Caco-2 (cell line): ENCODE measurements around the gene NOL4. TPM values are rescaled to one million over a fixed set of nuclear protein-coding genes. Genes with fewer than 3 reads are reported as not detected.

Experiments used
- BruUV-seq: library from RNA; stranded (reverse); fragments of 400-500 nt; replicated peaks from 2 replicates; lab custom pipeline; 2021; lab: Mats Ljungman, UMichigan
- CTCF ChIA-PET: fragments of 300-600 bp; sonication (Branson Sonifier 250); formaldehyde crosslinking; loops from one replicate; lab custom pipeline; 2022; ENCODE audit warnings: antibody characterized with exemption; lab: Charles Lee
- POLR2A ChIA-PET: fragments of 300-600 bp; sonication (Branson Sonifier 250); formaldehyde crosslinking; loops from one replicate; lab custom pipeline; 2022; ENCODE audit warnings: antibody characterized with exemption; lab: Charles Lee
- DNase-seq, 2 experiments: peaks; one replicate each; pipeline versions ENCODE4 v3.0.0 to v3.0.0-alpha.2; 2020 to 2022
- H3K27me3 ChIP-seq: replicated peaks from 2 replicates; pipeline ENCODE4 v1.6.0; 2011; ENCODE audit warnings: low read length; ENCODE audit not compliant: control insufficient read depth, insufficient read depth
- H3K36me3 ChIP-seq: 2 replicates; pipeline ENCODE4 v1.5.1; 2011; ENCODE audit warnings: low read length; ENCODE audit not compliant: control insufficient read depth, insufficient read depth
- H3K4me1 ChIP-seq: fragments of 250-450 bp; sonication (Bioruptor Pico); 2 replicates; pipeline ENCODE4 v1.5.1; 2020; ENCODE audit warnings: mild to moderate bottlenecking
- H3K4me3 ChIP-seq: 2 replicates; pipeline ENCODE4 v1.5.1; 2011; ENCODE audit warnings: low read depth, mild to moderate bottlenecking, control low read depth, low read length
- H3K9me3 ChIP-seq: fragments of 250-450 bp; sonication (Bioruptor Pico); 2 replicates; pipeline ENCODE4 v1.5.1; 2020; ENCODE audit warnings: mild to moderate bottlenecking, moderate library complexity
- H3K27ac Mint-ChIP-seq: one replicate; pipeline ENCODE4 v1.8.0; 2022; ENCODE audit warnings: mixed read lengths; ENCODE audit not compliant: unreplicated experiment
- H3K27me3 Mint-ChIP-seq: one replicate; pipeline ENCODE4 v1.8.0; 2022; ENCODE audit warnings: mixed read lengths; ENCODE audit not compliant: insufficient read depth, unreplicated experiment
- H3K36me3 Mint-ChIP-seq: one replicate; pipeline ENCODE4 v1.8.0; 2022; ENCODE audit warnings: mild to moderate bottlenecking, mixed read lengths; ENCODE audit not compliant: insufficient read depth, unreplicated experiment
- H3K4me1 Mint-ChIP-seq: one replicate; pipeline ENCODE4 v1.8.0; 2022; ENCODE audit warnings: low read depth, mixed read lengths; ENCODE audit not compliant: unreplicated experiment
- H3K4me3 Mint-ChIP-seq: one replicate; pipeline ENCODE4 v1.8.0; 2022; ENCODE audit warnings: mild to moderate bottlenecking, moderate library complexity, mixed read lengths; ENCODE audit not compliant: unreplicated experiment
- H3K9me3 Mint-ChIP-seq: one replicate; pipeline ENCODE4 v1.8.0; 2022; ENCODE audit warnings: mixed read lengths; ENCODE audit not compliant: unreplicated experiment
- intact Hi-C: fragments of 100-400 bp; cut with micrococcal nuclease; formaldehyde crosslinking; loops from one replicate; pipeline ENCODE4 v1.10.0; 2022; ENCODE audit not compliant: unreplicated experiment
- total RNA-seq: library from RNA; stranded (reverse); gene quantifications from 2 replicates; pipeline ENCODE4 v1.2.3, GENCODE V29; 2022
- TF ChIP-seq, protein P1 (sequence below), 2 experiments: fragments of 200-600 bp in 1 of 2; IDR thresholded peaks; 1 replicate in 1 of 2; 2 replicates in 1 of 2; pipeline versions ENCODE4 v1.5.1 to v1.8.0; 2011 to 2022; ENCODE audit warnings: antibody characterized with exemption in 1 of 2, control low read depth in 1 of 2, inconsistent platforms in 1 of 2, low read depth in 1 of 2, low read length in 1 of 2, mild to moderate bottlenecking in 1 of 2, moderate library complexity in 1 of 2; ENCODE audit not compliant: insufficient read depth in 1 of 2, severe bottlenecking in 1 of 2, unreplicated experiment in 1 of 2

The NOL4 gene
- total RNA-seq, 1 experiment from 2014 or later = not detected

DNA sequence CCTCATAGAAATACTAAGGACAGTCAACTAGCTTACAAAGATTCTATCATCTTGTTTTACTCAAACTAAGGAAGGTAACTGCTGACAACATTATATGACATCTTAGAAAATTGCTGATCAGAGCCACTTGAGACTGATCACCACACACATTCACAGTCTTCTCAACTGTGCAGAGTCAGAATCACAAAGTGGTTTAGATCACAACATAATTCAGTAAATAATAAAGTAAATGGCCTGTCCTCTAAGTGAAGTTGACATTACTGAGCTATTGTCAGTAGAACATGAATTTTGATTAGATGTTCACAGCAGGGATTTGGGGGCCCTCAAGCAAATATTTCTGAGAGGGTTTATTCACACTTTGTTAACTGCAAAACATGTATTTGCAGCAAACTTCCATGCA is 28.5 kb downstream of the NOL4 start:
- POLR2A ChIA-PET = no interaction called here
- no peak overlapping the region for H3K4me3 Mint-ChIP-seq
- peaks cover 8% of the 10 kb centered on the region for H3K27me3 Mint-ChIP-seq
- DNase-seq = no peak
- no peak overlapping the region for H3K4me3 ChIP-seq
- no peaks in the 10 kb centered on the region for H3K27me3 ChIP-seq
- no peaks in the 10 kb centered on the region for H3K4me1 Mint-ChIP-seq
- no peaks in the 10 kb centered on the region for H3K4me1 ChIP-seq
- no peaks in the 10 kb centered on the region for H3K9me3 ChIP-seq
- intact Hi-C loops = no loop called here
- H3K9me3 Mint-ChIP-seq = no peaks in the 10 kb centered on the region
- no peaks in the 10 kb centered on the region for H3K36me3 ChIP-seq
- no peak overlapping the region for H3K27ac Mint-ChIP-seq
- no TSS peak for BruUV-seq
- H3K36me3 Mint-ChIP-seq = no peaks in the 10 kb centered on the region
- CTCF ChIA-PET = no interaction called here
- TF ChIP-seq, protein P1, sequence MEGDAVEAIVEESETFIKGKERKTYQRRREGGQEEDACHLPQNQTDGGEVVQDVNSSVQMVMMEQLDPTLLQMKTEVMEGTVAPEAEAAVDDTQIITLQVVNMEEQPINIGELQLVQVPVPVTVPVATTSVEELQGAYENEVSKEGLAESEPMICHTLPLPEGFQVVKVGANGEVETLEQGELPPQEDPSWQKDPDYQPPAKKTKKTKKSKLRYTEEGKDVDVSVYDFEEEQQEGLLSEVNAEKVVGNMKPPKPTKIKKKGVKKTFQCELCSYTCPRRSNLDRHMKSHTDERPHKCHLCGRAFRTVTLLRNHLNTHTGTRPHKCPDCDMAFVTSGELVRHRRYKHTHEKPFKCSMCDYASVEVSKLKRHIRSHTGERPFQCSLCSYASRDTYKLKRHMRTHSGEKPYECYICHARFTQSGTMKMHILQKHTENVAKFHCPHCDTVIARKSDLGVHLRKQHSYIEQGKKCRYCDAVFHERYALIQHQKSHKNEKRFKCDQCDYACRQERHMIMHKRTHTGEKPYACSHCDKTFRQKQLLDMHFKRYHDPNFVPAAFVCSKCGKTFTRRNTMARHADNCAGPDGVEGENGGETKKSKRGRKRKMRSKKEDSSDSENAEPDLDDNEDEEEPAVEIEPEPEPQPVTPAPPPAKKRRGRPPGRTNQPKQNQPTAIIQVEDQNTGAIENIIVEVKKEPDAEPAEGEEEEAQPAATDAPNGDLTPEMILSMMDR (IDR thresholded peaks at IDR 0.05; ENCODE audit: insufficient read depth in 1 of 2, low read depth in 1 of 2, low read length in 1 of 2, severe bottlenecking in 1 of 2, unreplicated experiment in 1 of 2) = no peak

DNA sequence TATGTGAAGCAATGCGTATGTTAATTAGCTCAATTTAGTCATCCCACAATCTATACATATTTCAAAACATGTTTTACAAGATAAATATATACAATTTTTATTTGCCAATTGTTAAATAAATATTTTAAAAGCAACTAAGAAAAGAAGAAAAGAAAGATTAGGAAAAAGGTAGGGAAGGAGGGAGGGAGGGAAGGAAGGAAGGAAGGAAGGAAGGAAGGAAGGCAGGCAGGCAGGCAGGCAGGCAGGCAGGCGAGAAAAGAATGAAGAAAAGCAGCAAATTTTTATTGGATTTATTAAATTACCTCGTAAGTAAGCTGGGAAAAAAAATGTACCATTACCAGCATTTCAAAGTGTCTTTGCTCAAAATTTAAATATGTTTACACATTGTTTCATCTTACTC is 30.5 kb downstream of the NOL4 start:
- ChIA-PET CTCF (no interaction called here), POLR2A (no interaction called here)
- intact Hi-C loops = no loop called here

DNA sequence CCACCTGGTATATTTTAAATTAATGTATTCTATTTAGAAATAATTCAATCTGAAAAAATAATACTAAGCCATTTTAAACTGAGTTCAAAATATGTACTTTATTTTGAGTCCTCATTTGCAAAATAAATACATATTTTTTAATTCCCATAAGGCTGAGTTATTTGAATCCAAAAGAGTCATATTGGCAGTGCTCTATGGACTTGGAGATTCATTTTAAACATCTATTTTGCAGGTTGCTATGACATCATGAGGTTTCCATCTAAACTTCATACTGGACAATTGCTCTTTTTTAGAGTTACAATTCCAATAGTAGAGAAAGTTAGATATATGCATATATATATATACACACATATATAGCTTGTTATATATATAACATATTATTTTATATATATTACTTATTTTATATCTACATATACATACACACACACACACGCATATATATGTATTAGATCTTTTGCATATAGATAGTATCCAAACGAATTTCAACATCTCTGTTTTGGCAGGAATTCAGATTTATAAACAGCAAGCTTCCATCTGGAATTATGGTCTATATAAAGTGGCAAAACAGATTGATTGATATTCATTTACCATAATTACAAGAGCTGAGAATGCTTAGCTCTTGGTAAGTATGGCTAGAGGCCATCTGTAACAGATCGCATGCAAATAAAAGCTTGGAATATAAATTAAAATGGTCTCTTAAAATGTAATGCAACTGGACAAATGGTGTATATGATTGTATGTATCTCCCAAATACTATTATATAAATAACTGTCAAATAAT is 34.9 kb downstream of the NOL4 start:
- POLR2A ChIA-PET = no interaction called here

More for the DNA sequence above, 30.5 kb downstream of the NOL4 start:
- no peaks in the 10 kb centered on the region for H3K9me3 ChIP-seq
- H3K4me3 ChIP-seq = no peak overlapping the region
- Mint-ChIP-seq H3K4me3 (no peak overlapping the region), H3K27me3 (peaks cover 5% of the 10 kb centered on the region), H3K9me3 (no peaks in the 10 kb centered on the region), H3K36me3 (no peaks in the 10 kb centered on the region), H3K4me1 (no peaks in the 10 kb centered on the region), H3K27ac (no peak overlapping the region)
- H3K36me3 ChIP-seq = no peaks in the 10 kb centered on the region
- TF ChIP-seq, protein P1 (IDR thresholded peaks at IDR 0.05; ENCODE audit: insufficient read depth in 1 of 2, low read depth in 1 of 2, low read length in 1 of 2, severe bottlenecking in 1 of 2, unreplicated experiment in 1 of 2) = no peak
- DNase-seq = no peak
- H3K4me1 ChIP-seq = no peaks in the 10 kb centered on the region
- H3K27me3 ChIP-seq = no peaks in the 10 kb centered on the region
- BruUV-seq = no TSS peak

More for the DNA sequence above, 34.9 kb downstream of the NOL4 start:
- H3K4me1 Mint-ChIP-seq = no peaks in the 10 kb centered on the region
- H3K36me3 Mint-ChIP-seq = no peaks in the 10 kb centered on the region
- Histone ChIP-seq H3K36me3 (no peaks in the 10 kb centered on the region), H3K4me1 (no peaks in the 10 kb centered on the region), H3K4me3 (no peak overlapping the region), H3K27me3 (no peaks in the 10 kb centered on the region), H3K9me3 (no peaks in the 10 kb centered on the region)
- intact Hi-C loops = no loop called here
- DNase-seq = no peak
- no peak overlapping the region for H3K27ac Mint-ChIP-seq
- no peak overlapping the region for H3K4me3 Mint-ChIP-seq
- CTCF ChIA-PET = no interaction called here
- no TSS peak for BruUV-seq
- TF ChIP-seq, protein P1 (IDR thresholded peaks at IDR 0.05; ENCODE audit: insufficient read depth in 1 of 2, low read depth in 1 of 2, low read length in 1 of 2, severe bottlenecking in 1 of 2, unreplicated experiment in 1 of 2) = no peak
- no peaks in the 10 kb centered on the region for H3K27me3 Mint-ChIP-seq
- no peaks in the 10 kb centered on the region for H3K9me3 Mint-ChIP-seq
